Immature natural killer cell (primary cell): ENCODE measurements around the gene VWCE. TPM values are rescaled to one million over a fixed set of nuclear protein-coding genes. Genes with fewer than 3 reads are reported as not detected.
"Not testable (repeated sequence)": the region's sequence is repeated elsewhere in the genome, so short reads cannot be mapped to it uniquely, and the experiment has no call there.

ENCODE experiments used
- DNase-seq, 3 donors: peaks; one replicate each; pipeline ENCODE4 v3.0.0; 2022; ENCODE audit warnings: mixed read lengths in 1 of 3
- H3K27ac Mint-ChIP-seq, 6 donors: one replicate each; pipeline ENCODE4 v1.8.0; 2020; ENCODE audit warnings: mixed read lengths in 6 of 6, mild to moderate bottlenecking in 5 of 6, inconsistent platforms in 4 of 6, moderate library complexity in 3 of 6
- H3K27me3 Mint-ChIP-seq, 3 donors: one replicate each; pipeline ENCODE4 v1.8.0; 2020 to 2021; ENCODE audit warnings: low read depth in 3 of 3, mild to moderate bottlenecking in 3 of 3, mixed read lengths in 3 of 3, moderate library complexity in 3 of 3, inconsistent platforms in 1 of 3
- H3K36me3 Mint-ChIP-seq, 3 donors: one replicate each; pipeline ENCODE4 v1.8.0; 2020; ENCODE audit warnings: mixed read lengths in 3 of 3, inconsistent platforms in 2 of 3, mild to moderate bottlenecking in 2 of 3
- H3K4me1 Mint-ChIP-seq, 2 donors: one replicate each; pipeline ENCODE4 v1.8.0; 2020; ENCODE audit warnings: inconsistent platforms in 2 of 2, mild to moderate bottlenecking in 2 of 2, mixed read lengths in 2 of 2, moderate library complexity in 1 of 2
- H3K4me3 Mint-ChIP-seq, 5 donors: one replicate each; pipeline ENCODE4 v1.8.0; 2020; ENCODE audit warnings: mild to moderate bottlenecking in 5 of 5, mixed read lengths in 5 of 5, inconsistent platforms in 3 of 5, moderate library complexity in 3 of 5
- H3K9me3 Mint-ChIP-seq, 6 donors: one replicate each; pipeline ENCODE4 v1.8.0; 2020; ENCODE audit warnings: mild to moderate bottlenecking in 6 of 6, mixed read lengths in 6 of 6, inconsistent platforms in 4 of 6, moderate library complexity in 3 of 6
- polyA plus RNA-seq, 3 donors: library from polyadenylated mRNA; unstranded; fragments of 300-500 nt; fragmentation: Illumina TruSeq; gene quantifications; one replicate each; pipeline ENCODE4 v1.2.3, GENCODE V29; 2021

Gene VWCE
- polyA plus RNA-seq, 3 donors from 2014 or later, result not detected

DNA sequence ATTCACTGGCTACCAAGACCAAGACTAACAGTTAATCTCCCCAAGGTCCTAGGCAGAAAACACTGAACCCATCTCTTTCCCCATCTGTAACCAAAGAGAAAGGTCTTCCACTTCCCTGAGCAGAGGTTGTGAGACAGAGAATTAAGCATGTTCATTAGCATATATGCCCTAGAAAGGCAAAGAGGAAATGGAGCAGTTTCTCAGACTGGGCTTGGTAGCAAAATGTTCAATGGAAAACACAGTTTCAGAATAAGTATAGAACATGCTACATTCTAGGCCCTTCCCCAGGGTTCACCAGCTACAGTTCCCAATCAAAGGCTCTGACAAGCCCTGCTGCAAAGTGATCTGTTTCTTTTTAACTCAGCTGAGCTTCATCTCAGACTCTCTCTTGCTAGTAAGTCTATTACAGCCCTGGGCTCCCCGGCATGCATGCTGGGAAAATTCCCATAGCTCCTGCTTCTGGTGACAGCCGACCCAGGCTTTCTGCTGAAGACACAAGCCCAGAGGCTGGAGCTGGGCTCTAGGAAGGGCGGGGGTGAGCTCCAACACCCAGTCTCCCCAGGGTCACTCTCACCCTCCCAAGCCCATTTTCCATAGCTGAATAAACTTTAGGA, 81.3 kb downstream of the VWCE start:
- H3K9me3 Mint-ChIP-seq, H3K27ac Mint-ChIP-seq, H3K27me3 Mint-ChIP-seq, H3K36me3 Mint-ChIP-seq, H3K4me3 Mint-ChIP-seq, H3K4me1 Mint-ChIP-seq, DNase-seq: not testable (repeated sequence)

GRCh38 chr11:61212202-61212601, 82.9 kb downstream of the VWCE start:
- not testable (repeated sequence) for H3K27me3 Mint-ChIP-seq, H3K9me3 Mint-ChIP-seq, H3K36me3 Mint-ChIP-seq, H3K4me1 Mint-ChIP-seq, H3K27ac Mint-ChIP-seq, H3K4me3 Mint-ChIP-seq, DNase-seq

DNA sequence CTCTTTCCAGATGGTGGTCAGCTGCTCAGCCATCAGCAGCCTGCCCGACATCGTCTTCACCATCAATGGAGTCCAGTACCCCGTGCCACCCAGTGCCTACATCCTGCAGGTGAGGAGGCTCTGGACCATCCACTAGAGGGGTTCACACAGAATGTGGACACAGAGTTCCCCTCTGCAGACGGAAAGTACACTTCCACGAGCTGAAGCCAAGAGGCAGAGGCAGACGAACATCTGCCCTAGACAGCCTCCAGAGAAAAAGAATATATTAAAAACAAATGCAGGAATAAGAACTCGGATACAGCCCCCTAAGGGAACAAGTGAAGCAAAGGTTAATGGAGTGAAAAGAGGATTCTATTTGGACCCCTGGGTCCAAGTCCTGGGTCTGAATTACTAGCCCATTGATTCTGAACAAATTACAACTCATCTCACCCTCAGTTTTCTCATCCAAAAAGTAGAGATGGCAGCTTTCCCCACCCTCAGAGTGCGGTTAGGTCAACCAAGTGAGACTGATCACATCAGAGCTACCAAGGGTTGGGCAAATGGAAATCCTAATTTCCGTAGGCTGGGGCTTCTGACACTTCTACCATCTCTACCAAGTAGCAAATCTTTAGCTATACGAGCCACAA, 83.7 kb downstream of the VWCE start:
- not testable (repeated sequence) for DNase-seq, H3K4me3 Mint-ChIP-seq, H3K36me3 Mint-ChIP-seq, H3K9me3 Mint-ChIP-seq, H3K27ac Mint-ChIP-seq, H3K4me1 Mint-ChIP-seq, H3K27me3 Mint-ChIP-seq

- not testable (repeated sequence) for H3K4me1 Mint-ChIP-seq, H3K9me3 Mint-ChIP-seq, H3K36me3 Mint-ChIP-seq, H3K4me3 Mint-ChIP-seq, DNase-seq, H3K27ac Mint-ChIP-seq, H3K27me3 Mint-ChIP-seq
These were observed 84.5 kb downstream of the VWCE start for GRCh38 chr11:61210629-61211028.

Other genes with a start within 250 kb of the VWCE start
- 1 to 10 TPM in 1 of 3 donors, under 1 TPM in 2; 0.68 to 1.8 (median 0.80) TPM for gene CD5, start 192.8 kb downstream of the VWCE start, polyA plus RNA-seq
- under 1 TPM in 2 of 3 donors, not detected in 1; 0.36 to 0.95 TPM for gene VPS37C, start 133.9 kb downstream of the VWCE start, polyA plus RNA-seq
- gene PGA3, start 91.8 kb downstream of the VWCE start, polyA plus RNA-seq, result not detected
- gene PGA4, start 73.0 kb downstream of the VWCE start, polyA plus RNA-seq, result 1 to 10 TPM in 1 of 3 donors, not detected in 2; 1.6 TPM
- not detected for gene PGA5, start 54.1 kb downstream of the VWCE start, polyA plus RNA-seq
- 100 to 1,000 TPM; 105 to 131 (median 119) TPM for gene DDB1, start 37.8 kb upstream of the VWCE start, polyA plus RNA-seq
- gene TKFC, start 37.9 kb upstream of the VWCE start, polyA plus RNA-seq, result 10 to 100 TPM; 35.0 to 38.2 (median 36.2) TPM
- gene CYB561A3, start 66.6 kb upstream of the VWCE start, polyA plus RNA-seq, result 100 to 1,000 TPM in 1 of 3 donors, 10 to 100 TPM in 2; 63.8 to 128 (median 64.5) TPM
- 10 to 100 TPM; 28.4 to 61.4 (median 57.5) TPM for gene TMEM138, start 67.1 kb upstream of the VWCE start, polyA plus RNA-seq
- 10 to 100 TPM; 49.8 to 63.7 (median 51.1) TPM for gene TMEM216, start 97.3 kb upstream of the VWCE start, polyA plus RNA-seq
- gene CPSF7, start 134.7 kb upstream of the VWCE start, polyA plus RNA-seq, result 10 to 100 TPM; 11.9 to 34.0 (median 14.8) TPM
- gene SDHAF2, start 134.8 kb upstream of the VWCE start, polyA plus RNA-seq, result 100 to 1,000 TPM in 2 of 3 donors, 10 to 100 TPM in 1; 93.7 to 129 (median 118) TPM
- gene LRRC10B, start 213.4 kb upstream of the VWCE start, polyA plus RNA-seq, result not detected